Epithelial cell of proximal tubule (primary cell): ENCODE measurements around the gene LILRA1. TPM values are rescaled to one million over a fixed set of nuclear protein-coding genes. Genes with fewer than 3 reads are reported as not detected.
"Not testable (repeated sequence)": the region's sequence is repeated elsewhere in the genome, so short reads cannot be mapped to it uniquely, and the experiment has no call there.

ENCODE experiments used
- DNase-seq: peaks from one replicate; pipeline ENCODE4 v3.0.0-alpha.2; 2011; ENCODE audit warnings: low read depth
- H3K4me3 ChIP-seq: 2 replicates; pipeline ENCODE4 v1.5.1; 2011; ENCODE audit warnings: low read depth, mild to moderate bottlenecking, low read length
- total RNA-seq: library from RNA; depleted of rRNA; stranded (reverse); fragments of >200 nt; gene quantifications from 2 replicates; pipeline ENCODE4 v1.2.3, GENCODE V29; 2015
- TF ChIP-seq, protein P1 (sequence below): conservative IDR thresholded peaks from 2 replicates; pipeline ENCODE4 v1.5.1; 2012; ENCODE audit warnings: low read depth, mild to moderate bottlenecking, low read length

Gene LILRA1
- total RNA-seq, 1 donor from 2014 or later = not detected

DNA sequence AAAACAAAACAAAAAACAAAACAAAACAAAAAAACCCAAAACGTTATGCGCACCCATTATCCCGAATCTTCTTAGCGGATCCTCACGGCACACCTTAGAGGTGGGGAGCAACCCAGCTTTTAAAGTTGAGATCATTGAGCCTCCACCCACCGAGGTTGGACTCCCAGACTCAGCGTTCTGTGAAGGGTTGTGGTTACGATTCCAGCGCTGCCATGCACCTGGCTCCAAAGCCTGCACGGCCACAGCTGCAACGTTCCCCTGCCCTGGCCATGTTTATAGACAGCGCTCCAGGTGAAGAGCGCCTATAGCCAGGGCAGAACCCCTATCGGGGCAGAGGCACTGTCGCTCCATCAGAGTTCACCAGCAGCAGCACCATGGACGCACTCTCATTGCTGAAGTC is 38.5 kb upstream of the LILRA1 start:
- TF ChIP-seq, protein P1, sequence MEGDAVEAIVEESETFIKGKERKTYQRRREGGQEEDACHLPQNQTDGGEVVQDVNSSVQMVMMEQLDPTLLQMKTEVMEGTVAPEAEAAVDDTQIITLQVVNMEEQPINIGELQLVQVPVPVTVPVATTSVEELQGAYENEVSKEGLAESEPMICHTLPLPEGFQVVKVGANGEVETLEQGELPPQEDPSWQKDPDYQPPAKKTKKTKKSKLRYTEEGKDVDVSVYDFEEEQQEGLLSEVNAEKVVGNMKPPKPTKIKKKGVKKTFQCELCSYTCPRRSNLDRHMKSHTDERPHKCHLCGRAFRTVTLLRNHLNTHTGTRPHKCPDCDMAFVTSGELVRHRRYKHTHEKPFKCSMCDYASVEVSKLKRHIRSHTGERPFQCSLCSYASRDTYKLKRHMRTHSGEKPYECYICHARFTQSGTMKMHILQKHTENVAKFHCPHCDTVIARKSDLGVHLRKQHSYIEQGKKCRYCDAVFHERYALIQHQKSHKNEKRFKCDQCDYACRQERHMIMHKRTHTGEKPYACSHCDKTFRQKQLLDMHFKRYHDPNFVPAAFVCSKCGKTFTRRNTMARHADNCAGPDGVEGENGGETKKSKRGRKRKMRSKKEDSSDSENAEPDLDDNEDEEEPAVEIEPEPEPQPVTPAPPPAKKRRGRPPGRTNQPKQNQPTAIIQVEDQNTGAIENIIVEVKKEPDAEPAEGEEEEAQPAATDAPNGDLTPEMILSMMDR = no peak
- no peak for DNase-seq
- H3K4me3 ChIP-seq = no peak overlapping the region

DNA sequence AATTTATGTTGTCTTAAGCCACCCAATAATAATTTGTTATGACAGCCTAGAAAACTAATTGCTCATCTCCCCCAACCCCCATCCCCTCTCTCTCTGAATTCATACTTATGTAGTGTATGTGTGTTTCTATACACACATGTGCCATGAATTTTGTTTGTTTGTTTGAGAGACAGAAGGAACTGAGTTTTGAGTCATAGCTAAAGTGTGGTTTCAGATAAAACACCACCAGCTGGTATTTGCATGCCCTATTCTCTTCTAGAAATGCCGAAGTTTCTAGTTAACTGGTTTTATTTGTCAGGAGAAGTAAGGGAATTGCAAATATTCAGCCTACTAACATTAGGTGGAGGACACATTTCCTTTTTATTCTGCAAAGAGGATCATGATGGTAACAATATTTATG is 37.2 kb upstream of the LILRA1 start:
- DNase-seq = no peak
- H3K4me3 ChIP-seq = no peak overlapping the region
- TF ChIP-seq, protein P1 = no peak

DNA sequence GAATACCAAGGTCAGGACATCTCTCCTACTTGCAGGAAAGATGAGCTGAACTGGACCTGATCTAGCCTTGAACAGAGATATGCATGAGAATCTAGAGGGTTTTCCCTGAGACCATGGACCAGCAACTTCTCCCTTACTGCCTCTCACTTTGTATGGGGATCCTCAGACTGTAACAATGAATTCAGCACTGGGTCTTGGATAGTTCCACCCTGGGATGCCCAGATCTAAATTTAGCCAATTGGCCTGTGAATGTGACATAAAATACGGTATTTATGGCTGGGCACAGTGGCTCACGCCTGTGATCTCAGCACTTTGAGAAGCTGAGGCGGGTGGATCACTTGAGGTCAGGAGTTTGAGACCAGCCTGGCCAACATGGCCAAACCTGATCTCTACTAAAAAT is 35.1 kb upstream of the LILRA1 start:
- TF ChIP-seq, protein P1 = no peak
- no peak overlapping the region for H3K4me3 ChIP-seq

DNA sequence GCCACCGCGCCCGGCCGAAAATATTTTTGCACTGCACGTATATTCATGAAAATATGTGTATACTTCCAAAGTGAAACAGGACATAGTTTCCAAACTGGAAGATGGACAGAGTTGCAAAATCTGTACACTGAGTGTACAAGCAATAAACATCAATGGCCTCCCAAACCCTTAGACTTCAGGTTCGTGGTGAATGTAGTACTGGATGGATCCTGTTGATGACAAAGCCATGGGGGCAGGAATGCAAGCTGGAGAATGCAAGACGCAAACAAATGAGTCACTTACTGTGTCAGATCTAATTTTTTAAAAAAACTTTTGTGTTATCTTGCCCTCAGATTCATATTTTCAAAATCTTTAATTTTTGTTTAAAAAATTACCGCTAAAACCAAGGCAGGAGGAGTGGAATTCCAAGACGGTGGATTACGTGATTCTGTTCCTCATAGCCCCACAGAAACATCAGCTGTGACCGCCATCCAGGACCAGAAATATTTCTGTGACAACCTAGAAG is 32.5 kb upstream of the LILRA1 start:
- TF ChIP-seq, protein P1 = no peak
- no peak overlapping the region for H3K4me3 ChIP-seq
- DNase-seq = no peak

More for the DNA sequence above, 35.1 kb upstream of the LILRA1 start:
- no peak for DNase-seq

DNA sequence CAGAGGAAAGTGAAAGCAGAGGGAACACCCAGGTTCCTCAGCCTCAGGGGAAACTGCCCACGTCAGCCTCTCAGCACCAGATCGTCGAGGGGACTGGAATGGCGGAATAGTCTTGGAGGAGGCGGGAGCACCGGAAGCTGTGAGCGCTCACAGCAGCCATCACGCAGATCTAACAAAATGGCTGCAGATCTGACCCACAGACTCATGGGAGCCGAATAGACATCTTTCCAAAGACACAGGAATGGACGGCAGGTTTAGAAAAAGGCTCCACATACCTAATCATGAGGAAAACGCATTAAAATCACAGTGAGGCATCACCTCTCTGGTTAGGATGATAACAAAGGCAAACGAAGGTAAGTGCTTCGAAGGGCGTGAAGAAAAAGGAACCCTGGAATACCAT is 31.6 kb upstream of the LILRA1 start:
- no peak overlapping the region for H3K4me3 ChIP-seq
- TF ChIP-seq, protein P1 = no peak
- no peak for DNase-seq

DNA sequence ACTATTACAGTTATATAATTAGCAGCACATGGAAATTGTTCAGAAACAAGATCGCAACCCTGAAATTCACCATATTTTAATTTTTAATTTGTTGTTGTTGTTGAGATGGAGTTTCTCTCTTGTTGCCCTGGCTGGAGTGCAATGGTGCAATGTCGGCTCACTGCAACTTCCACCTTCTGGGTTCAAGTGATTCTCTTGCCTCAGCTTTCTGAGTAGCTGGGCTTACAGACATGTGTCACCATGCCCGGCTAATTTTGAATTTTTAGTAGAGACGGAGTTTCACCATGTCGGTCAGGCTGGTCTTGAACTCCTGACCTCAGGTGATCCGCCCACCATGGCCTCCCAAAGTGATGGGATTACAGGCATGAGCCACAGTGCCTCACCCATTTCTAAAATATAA is 30.2 kb upstream of the LILRA1 start:
- not testable (repeated sequence) for H3K4me3 ChIP-seq, DNase-seq

DNA sequence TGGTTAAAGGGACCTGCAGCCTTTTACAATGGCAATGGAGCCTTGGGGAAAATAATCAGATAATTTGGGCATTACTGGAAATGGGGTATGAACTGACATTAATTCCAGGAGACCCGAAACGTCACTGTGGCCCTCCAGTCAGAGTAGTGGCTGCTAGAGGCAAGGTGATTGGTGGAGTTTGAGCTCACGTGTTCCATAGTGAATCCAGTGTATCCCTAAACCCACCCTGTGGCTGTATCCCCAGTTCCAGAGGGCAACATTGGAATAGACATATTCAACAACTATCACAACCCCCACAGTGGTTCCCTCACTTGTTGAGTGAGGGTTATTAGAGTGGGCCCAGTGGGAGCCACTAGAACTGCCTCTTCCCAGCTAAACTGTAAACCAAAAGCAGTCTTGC is 23.1 kb upstream of the LILRA1 start:
- TF ChIP-seq, protein P1 = no peak
- no peak for DNase-seq
- no peak overlapping the region for H3K4me3 ChIP-seq

DNA sequence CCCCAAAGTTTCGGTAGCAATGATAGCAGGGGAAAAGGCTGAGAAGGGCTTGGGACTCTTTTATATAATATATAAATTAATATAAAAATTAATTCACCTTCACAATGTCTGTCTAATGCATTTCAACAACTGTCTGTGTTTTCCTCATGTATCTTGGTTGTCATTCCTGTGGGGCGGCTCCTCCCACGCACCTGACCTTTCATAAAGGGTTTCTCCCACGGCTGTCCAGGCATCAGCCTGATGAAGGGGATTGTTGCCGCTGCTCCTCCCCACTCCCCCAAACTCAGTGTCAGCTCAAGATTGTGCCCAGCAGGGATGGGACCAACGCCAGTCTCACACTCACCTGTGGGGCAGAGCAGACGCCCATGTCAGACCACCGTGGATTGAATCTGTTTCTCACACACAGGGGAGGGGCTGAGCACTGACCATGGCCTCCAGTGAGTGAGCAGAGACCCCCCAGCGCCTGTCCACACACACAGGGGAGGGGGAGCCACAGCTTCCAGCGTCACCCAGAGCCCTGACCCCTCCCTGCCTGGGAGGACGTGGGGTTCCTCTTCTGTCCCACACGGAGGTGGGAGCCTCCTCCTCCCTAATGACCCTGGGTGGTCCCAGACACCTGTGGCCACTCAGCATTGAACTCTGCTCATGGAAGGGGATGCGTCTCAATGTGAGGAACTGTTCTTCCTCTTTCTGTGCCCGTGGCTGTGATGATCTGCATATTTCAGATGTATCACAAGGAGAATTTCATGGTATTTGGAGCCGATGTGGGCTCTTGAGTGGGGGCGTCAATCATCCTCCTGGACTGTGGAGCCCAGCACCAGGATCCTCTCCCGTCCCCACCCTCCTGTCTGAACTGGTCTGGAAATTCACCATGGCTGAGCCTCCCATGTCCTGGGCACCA is 21.5 kb upstream of the LILRA1 start:
- DNase-seq, H3K4me3 ChIP-seq: not testable (repeated sequence)
